Umbilical cord (tissue), 2 donors: ENCODE results near the gene PRICKLE2. TPM values are rescaled to one million over a fixed set of nuclear protein-coding genes. Genes with fewer than 3 reads are reported as not detected.

Experiments used
- DNase-seq: peaks from one replicate; pipeline ENCODE4 v3.0.0-alpha.2; 2015; ENCODE audit warnings: low spot score
- total RNA-seq: library from RNA; depleted of rRNA; stranded (reverse); fragments of >200 nt; gene quantifications from one replicate; pipeline ENCODE4 v1.2.3, GENCODE V29; 2014; ENCODE audit warnings: low replicate concordance; ENCODE audit not compliant: insufficient read depth

The PRICKLE2 gene
- total RNA-seq, 1 donor from 2014 or later: 56.1 TPM

DNA sequence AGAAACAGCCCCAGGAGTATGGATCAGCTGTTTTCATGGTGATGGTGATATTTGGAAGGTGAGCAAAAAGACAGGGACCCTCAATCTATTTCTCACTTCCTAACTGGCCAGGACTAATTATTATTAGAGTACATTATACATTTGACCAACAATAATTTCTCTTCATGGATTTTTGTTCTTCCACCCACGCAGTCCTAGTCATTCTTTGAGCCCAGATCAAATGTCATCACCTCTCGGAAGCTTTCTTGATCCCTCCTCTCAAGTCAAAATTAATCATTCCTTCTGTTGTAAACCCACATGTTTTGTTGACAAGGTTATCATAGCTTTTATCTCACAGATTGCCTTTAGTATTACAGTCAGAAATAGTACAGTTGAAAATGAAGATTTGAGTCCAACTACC, 29.2 kb upstream of the PRICKLE2 start:
- DNase-seq: no peak

GRCh38 chr3:64253689-64254088, 28.4 kb upstream of the PRICKLE2 start:
- no peak for DNase-seq

DNA sequence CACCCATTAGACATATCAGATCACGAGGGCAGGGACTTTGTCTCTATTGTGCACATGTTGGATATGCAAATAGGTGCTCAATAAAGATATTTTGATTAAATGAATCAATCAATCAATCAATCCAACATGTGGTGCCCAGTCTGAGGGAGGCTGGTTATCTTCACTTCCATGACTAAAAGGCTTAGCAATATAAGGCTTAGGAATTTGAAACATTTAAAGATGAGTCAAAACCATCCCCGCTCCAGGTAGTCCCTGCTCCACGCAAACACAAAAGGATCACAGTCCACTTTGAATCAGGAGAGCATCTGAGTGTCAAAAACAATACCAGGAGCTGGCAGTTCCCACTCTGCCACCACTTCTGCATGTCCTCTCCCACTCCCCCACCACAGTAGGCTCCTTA, 25.8 kb upstream of the PRICKLE2 start:
- no peak for DNase-seq

DNA sequence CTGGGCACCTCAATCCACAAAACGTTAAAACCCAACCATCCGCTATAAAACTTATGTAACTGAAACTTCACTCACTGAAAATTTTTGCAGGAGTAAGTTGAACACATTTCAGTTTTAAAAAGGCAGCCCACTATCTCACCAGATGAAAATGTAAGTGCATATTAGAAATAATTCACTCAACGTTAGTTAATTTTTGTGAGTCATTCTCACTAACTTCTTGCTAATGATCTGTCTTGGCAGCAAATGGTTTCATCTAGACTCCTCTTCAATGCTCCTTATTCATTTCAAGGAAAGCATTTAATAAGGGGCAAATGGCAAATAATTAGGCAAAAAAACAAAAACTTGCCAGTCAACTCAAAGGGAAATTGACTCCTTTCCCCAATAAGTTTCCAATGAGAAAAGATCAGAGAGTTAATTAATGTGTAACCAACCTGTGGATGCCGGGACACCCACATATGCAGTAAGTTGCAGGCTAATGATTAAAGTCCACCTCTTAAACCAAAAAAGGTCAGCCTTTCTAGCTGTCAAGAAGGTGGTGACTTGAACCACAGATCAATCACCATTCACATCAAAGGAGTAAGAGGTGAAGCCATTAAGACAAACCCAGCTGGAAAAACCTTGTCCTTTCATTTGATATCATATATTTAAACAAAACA, 22.9 kb upstream of the PRICKLE2 start:
- no peak for DNase-seq

- DNase-seq: no peak
These were observed 19.0 kb upstream of the PRICKLE2 start for GRCh38 chr3:64244011-64244942.

DNA sequence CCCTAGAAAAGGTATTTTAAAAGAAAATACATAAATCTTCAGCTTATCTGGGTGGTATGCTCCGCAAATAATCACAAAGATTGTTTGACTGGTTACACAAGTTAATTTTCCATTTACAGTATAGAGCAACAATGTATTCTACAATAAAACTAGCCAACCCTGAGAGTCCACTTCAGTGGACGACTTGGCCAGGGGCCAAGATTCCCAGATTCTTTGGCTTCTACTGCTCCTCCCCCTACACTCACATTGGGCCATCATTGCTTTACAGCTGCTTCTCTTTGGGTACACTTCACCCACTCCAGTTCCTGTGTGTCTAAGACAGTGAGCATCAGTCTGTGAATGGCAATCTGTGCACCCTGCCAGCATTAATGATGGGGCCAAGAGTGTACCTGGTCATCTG, 17.2 kb upstream of the PRICKLE2 start:
- DNase-seq: peak; percentile 54

GRCh38 chr3:64240959-64241358, 15.7 kb upstream of the PRICKLE2 start:
- no peak for DNase-seq

GRCh38 chr3:64240396-64240795, 15.1 kb upstream of the PRICKLE2 start:
- DNase-seq: no peak

DNA sequence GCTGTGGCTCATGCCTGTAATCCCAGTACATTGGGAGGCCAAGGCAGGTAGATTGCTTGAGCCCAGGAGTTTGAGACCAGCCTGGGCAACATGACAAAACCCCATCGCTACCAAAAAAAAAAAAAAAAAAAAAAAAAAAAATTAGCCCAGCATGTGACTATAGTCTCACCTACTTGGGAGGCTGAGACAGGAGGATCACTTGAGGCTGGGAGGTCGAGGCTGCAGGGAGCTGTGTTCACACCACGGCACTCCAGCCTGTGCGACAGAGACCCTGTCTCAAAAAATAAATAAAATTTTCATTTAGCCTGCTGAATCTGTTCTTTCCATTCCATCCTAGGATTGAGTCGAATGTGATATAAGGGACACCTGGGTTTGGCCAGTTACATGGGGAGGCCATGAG, 14.6 kb upstream of the PRICKLE2 start:
- no peak for DNase-seq

DNA sequence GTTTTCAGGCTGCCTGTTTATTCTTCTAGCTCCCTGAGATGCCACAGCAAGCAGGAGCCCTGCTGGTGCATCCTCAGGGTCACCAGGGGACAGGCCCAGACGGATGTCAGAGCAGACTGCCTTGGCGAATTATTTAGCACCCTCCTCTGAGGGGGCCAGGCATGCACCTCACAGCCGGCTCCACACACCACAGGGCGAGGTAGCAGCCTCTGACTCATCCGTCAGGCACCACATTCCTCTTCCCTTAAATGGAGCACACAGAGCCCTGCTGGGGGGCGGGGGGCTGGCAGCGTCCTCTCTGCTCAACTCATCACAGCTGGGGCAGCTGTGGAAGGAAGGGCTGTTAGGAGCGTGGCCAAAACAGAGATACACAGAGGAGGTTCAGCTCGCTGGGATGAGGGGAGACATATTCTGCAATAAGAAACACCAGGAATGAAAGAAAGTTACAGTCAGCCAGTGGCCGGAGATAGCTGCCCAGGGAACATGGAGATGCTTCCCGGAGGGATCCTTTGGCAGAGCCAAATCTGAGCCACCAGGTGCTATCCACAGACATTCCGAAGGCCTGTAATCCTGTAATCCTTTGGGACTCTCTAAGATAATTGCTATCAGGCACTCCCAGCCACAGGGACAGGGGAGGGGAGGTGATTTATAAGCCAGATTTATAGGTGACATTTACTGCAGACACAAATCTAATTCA, 13.9 kb upstream of the PRICKLE2 start:
- peak; percentile 96 for DNase-seq

DNA sequence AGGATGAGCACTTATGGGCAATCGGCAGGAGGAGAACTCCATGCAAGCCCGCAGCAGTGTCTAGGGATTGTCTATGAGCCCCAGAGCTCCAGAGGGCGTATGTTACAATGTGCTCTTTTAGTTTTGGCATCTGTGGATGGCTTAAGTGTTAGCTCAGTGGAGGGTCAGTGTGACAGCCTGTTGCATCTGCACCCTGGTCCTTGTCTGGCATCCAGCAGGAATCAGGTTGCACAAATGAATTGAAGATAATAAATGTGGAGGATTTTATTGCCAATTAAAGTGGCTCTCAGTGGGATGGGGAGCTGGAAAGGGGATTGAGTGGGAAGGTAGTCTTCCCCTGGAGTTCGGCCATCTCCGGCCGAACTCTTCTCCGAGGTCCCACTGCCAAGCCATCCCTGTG, 11.8 kb upstream of the PRICKLE2 start:
- DNase-seq: no peak

- DNase-seq: no peak
These were observed 10.3 kb upstream of the PRICKLE2 start for GRCh38 chr3:64235605-64236004.

- no peak for DNase-seq
These were observed 9.3 kb upstream of the PRICKLE2 start for GRCh38 chr3:64234571-64234970.

- DNase-seq: no peak
These were observed 7.6 kb upstream of the PRICKLE2 start for GRCh38 chr3:64232821-64233220.

DNA sequence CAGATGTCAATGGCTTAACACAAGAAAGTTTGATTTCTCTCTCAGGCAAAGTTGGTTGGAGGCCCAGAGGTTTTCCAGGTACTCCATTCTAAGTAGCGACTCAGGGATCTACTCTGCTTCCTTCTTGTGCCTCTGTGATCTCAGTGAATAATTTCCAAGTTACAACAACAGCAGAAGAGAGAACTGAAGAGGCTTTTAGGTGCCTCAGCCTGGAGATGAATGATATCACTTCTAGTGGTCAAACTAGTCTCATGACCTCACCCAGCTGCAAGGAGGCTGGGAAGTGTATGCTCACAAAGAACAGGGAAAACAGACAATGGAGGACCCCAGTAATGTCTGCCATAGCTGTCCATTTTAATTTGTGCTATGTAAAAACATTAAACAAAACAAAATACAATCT, 4.6 kb upstream of the PRICKLE2 start:
- DNase-seq: no peak

DNA sequence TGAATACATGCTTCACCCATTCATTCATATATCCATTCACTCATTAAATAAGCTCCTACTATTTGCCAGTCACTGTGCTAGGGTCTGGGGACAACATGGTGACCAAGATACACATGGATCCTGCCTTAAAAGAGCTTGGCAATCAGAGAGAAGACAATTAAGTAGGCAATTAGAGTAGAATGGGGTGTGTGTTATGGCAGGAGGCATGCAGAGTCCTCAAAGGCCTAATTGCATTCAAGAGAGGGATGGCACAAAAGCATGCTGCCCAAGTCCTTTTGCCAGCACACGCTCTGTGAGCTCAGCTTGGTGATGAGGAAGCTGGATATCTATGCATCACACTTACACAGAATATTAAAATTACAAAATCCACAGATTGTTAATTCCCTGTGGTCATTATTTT, 2.8 kb upstream of the PRICKLE2 start:
- DNase-seq: no peak

GRCh38 chr3:64226730-64227129, 1.5 kb upstream of the PRICKLE2 start:
- DNase-seq: no peak

DNA sequence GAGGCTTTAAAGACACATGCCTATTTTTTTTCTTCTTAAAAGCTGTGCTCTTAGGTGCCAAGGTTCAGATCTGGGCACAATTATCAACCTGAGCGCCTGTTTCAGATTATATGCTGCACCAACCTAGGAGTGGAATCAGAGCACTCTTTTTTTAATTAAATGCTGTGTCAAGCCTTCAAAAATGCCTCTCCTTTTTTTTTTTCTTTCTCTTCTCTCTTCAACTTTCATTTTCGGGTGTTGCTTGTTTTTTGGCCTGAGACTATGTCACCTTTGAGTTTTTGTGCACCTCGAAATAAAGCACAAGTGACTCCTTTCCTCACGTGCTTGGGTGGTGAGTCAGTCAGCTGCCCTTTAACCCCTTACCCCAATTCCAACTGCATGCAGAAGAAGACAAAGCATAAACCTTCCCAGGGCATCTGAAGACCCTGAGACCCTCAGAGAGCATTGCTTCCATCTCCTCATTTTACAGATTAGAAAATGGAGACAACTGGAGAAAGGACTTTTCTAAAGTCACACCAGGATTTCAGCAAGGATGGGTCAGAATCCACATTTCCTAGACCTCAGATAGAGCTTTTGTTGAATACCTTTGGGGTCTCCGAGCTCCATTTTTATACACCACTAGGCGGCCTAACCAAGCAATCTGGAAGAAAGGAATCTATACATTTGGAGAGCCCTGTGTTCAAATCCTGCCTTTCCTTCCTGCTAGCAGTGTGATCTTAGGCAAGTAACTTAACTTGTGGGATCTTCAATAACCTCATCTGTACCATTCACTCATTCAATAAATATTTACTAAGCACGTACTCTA, 631 bp upstream of the PRICKLE2 start:
- no peak for DNase-seq

DNA sequence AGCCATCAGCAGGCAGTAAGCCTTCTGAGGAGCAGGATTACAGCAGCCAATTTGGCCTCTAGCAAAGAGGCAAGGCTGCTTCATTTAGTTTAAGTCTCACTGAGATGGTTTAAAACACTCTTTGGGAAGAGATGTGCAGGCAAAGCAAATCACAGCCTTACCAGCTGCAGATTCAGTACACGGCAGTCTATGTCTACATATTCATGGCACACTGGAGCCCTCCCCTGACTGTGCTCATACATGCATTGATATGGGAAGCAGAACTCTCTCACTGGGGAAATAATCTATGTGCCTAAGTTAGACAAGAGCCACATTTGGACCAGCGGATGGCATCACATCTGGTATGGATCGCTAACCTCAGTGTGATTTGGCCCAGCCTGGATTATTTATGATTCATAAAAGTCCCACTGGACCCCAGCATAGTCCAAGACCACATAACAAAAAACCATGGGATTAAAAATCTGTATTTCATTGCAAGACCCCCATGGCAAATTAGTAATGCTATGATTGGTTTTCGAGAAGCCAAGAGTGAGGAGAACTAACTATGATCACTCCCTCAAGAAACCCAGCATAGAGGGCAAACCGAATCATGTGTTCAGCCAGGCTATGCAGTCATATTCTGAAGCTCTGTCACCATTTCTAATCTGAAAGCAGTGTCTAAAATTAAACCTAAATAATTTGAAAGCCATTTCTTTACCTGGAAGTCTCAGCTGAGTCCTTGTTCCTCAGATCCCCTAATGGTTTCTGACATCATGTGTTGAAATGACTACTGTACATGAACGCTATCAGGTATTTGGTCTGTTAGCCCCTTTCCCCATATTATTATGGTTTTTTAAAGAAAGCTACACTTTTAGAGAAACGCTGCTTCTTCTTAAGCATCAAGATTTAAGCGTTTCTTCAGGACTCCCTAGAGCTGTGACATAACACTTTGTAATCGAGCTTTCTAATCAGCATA, 1.2 kb downstream of the PRICKLE2 start:
- peak; percentile 82 for DNase-seq

- no peak for DNase-seq
These were observed 2.7 kb downstream of the PRICKLE2 start for GRCh38 chr3:64222501-64223111.
